ENCODE data around the gene CLPSL1. TPM values are rescaled to one million over a fixed set of nuclear protein-coding genes. Genes with fewer than 3 reads are reported as not detected.

Gene CLPSL1
- total RNA-seq, 4 donors from 2014 or later = not detected

- peaks cover 11% of the 10 kb centered on the region for H3K4me1 ChIP-seq
- WGBS = 87% methylated on average over 11 of the region's 11 CpGs
- no peaks in the 10 kb centered on the region for H3K9me3 ChIP-seq
- H3K4me3 ChIP-seq = no peak overlapping the region
- TF ChIP-seq POLR2AphosphoS5 (IDR thresholded peaks at IDR 0.05) (no peak), EP300 (IDR thresholded peaks at IDR 0.05) (no peak), CTCF (IDR thresholded peaks at IDR 0.05) (no peak), POLR2A (IDR thresholded peaks at IDR 0.05) (no peak)
- H3K27me3 ChIP-seq = peaks cover 28% of the 10 kb centered on the region
- no peak for DNase-seq (ENCODE audit: low spot score in 2 of 2)
- no peak overlapping the region for H3K27ac ChIP-seq
- no peaks in the 10 kb centered on the region for H3K36me3 ChIP-seq
These were observed 6.6 kb upstream of the CLPSL1 start for GRCh38 chr6:35774116-35774794.

- H3K4me1 ChIP-seq = peaks cover 11% of the 10 kb centered on the region
- H3K36me3 ChIP-seq = no peaks in the 10 kb centered on the region
- 57% methylated on average over 6 of the region's 6 CpGs for WGBS
- no peak overlapping the region for H3K4me3 ChIP-seq
- no peak overlapping the region for H3K27ac ChIP-seq
- peaks cover 28% of the 10 kb centered on the region for H3K27me3 ChIP-seq
- DNase-seq (ENCODE audit: low spot score in 2 of 2) = no peak
- TF ChIP-seq POLR2A (IDR thresholded peaks at IDR 0.05) = no peak
- no peak for TF ChIP-seq POLR2AphosphoS5 (IDR thresholded peaks at IDR 0.05)
- no peak for TF ChIP-seq CTCF (IDR thresholded peaks at IDR 0.05)
- no peak for TF ChIP-seq EP300 (IDR thresholded peaks at IDR 0.05)
- H3K9me3 ChIP-seq = no peaks in the 10 kb centered on the region
These were observed 5.8 kb upstream of the CLPSL1 start for GRCh38 chr6:35775031-35775430.

GRCh38 chr6:35776364-35777215 is 4.2 kb upstream of the CLPSL1 start, which contains the start of gene CLPSL2:
TSS of gene CLPSL2 (plus strand) at chr6:35776598. CDS start at chr6:35776619, 21 bp downstream.
- no peak for TF ChIP-seq CTCF (IDR thresholded peaks at IDR 0.05)
- TF ChIP-seq EP300 (IDR thresholded peaks at IDR 0.05) = no peak
- TF ChIP-seq POLR2AphosphoS5 (IDR thresholded peaks at IDR 0.05) = no peak
- no peak for TF ChIP-seq POLR2A (IDR thresholded peaks at IDR 0.05)
- H3K36me3 ChIP-seq = no peaks in the 10 kb centered on the region
- peaks cover 20% of the 10 kb centered on the region for H3K27me3 ChIP-seq
- no peak within 1 kb of the TSS for H3K27ac ChIP-seq
- H3K9me3 ChIP-seq = no peaks in the 10 kb centered on the region
- peak within 1 kb of the TSS; percentile 51 for H3K4me3 ChIP-seq
- peaks cover 11% of the 10 kb centered on the region for H3K4me1 ChIP-seq
- WGBS = 4% methylated on average over 29 of the region's 56 CpGs
- DNase-seq (ENCODE audit: low spot score in 2 of 2) = peak in 1 of 2 donors; percentile 44

- 87% methylated on average over 5 of the region's 10 CpGs for WGBS
- peak in 1 of 2 donors; percentile 3 for DNase-seq (ENCODE audit: low spot score in 2 of 2)
- no peak overlapping the region for H3K4me3 ChIP-seq
- H3K9me3 ChIP-seq = no peaks in the 10 kb centered on the region
- peaks cover 11% of the 10 kb centered on the region for H3K4me1 ChIP-seq
- H3K27me3 ChIP-seq = peaks cover 28% of the 10 kb centered on the region
- no peaks in the 10 kb centered on the region for H3K36me3 ChIP-seq
- TF ChIP-seq POLR2AphosphoS5 (IDR thresholded peaks at IDR 0.05) (no peak), CTCF (IDR thresholded peaks at IDR 0.05) (no peak), POLR2A (IDR thresholded peaks at IDR 0.05) (no peak), EP300 (IDR thresholded peaks at IDR 0.05) (no peak)
- H3K27ac ChIP-seq = no peak overlapping the region
These were observed 3.3 kb upstream of the CLPSL1 start for GRCh38 chr6:35777356-35778102.
